Activated CD4-positive, alpha-beta T cell treated with anti-CD3 and anti-CD28 coated beads for 24 hours (primary cell): ENCODE data around the gene SLC2A13.
"Not testable (repeated sequence)": the region's sequence is repeated elsewhere in the genome, so short reads cannot be mapped to it uniquely, and the experiment has no call there.

Experiments used
- DNase-seq, 2 donors: peaks; one replicate each; pipeline ENCODE4 v3.0.0-alpha.2; 2020; ENCODE audit warnings: low read depth in 2 of 2

Gene SLC2A13

DNA sequence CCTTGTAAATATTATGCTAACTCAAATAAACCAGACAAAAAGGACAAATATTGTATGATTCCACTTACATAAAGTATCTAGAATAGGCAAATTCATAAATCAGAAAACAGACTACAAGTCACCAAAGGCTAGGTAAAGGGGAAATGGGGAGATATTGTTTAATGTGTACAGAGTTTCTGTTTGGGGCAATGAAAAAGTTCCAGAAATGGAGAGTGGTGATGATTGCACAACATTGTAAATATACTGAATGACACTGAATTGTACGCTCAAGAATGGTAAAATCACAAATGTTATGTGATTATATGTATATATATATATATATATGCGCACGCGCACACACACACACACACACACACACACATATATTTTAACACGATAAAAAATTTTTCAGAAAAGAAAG lies 182.5 kb downstream of the SLC2A13 start:
- no peak for DNase-seq

DNA sequence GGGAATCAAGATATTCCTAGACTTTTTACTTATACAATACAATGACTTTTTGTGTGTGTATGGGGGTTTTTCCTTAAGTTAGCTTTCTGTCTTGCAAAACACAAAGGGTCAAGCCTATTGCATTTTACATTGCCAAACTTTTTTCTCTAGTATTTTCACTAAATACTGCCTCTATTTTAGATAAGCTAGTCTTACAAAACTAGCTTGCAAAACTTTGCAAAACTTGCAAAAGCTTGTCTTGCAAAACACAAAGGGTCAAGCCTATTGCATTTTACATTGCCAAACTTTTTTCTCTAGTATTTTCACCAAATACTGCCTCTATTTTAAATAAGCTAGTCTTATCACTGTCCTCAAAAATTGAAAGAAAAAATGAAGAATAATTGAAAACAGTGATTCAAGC lies 183.3 kb downstream of the SLC2A13 start:
- not testable (repeated sequence) for DNase-seq

DNA sequence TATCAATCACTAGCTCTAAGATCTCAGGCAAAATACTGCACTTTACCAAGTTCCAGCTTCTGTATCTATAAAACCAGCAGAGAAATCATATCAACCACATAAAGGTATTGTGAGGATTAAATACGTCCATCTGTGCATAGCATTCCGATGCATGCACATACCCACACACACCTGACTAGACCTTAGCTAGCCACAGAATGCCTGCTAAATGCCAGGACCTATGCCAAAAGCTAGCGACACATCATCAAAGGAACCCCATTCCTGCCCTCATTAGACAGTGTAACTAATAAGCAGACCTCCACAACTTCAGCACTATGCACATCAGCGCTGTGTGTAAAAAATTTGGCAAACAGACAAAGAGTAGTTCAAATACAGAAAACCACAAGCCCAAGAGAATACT lies 185.2 kb downstream of the SLC2A13 start:
- no peak for DNase-seq

DNA sequence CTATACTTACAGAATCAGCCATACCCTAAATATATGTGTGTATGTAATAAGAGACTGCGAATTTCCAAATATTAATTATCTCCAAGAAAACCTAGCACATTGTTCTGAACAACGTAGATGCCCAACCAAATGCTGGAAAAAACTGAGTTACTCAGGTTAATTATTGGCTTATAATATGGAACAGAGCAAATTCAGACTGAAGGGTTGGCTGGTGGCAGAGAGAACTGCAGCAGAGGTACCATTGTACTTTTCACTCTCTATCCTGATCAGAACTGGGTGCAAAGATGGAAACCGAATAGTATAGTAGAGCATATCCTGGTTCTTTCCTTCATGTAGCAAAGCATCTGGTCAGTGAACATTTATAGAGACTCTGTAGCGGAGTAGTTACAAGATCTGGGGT lies 185.7 kb downstream of the SLC2A13 start:
- DNase-seq = no peak

DNA sequence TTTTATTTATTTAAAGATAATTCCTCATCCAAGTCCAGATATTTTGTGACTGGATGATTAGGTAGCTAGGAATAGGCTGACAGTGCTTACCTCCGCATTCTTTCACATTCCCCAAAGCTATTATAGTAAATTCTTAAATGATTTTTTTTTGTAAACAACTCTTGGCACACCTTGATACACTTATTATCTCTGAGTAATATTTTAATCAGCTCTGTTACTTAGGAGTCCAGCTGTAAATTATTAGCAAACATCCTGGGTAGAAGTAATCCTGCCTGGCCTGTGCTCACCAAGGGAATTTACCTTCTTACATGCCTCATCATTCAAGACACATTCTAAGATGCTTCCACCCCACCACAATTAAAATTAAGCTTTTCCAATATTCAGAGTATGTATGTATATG lies 186.1 kb downstream of the SLC2A13 start:
- DNase-seq = no peak

DNA sequence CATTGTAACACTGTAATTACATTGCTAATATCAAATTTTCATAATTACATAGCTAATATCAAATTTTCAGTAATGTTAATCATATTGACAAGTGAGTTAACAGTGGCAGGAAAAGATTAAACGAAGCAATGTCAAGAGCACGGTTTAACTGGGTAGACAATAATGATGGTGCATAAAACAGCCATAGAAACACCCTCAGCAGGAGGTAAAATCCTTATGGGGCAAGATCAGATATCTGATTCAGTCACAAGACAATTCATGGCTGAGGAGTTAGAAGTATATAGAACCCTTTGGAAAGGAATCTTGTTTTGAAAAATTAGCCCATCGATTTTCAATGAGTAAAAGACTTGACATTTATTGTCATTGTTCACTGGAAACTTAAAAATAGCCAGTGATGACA lies 190.6 kb downstream of the SLC2A13 start:
- no peak for DNase-seq

DNA sequence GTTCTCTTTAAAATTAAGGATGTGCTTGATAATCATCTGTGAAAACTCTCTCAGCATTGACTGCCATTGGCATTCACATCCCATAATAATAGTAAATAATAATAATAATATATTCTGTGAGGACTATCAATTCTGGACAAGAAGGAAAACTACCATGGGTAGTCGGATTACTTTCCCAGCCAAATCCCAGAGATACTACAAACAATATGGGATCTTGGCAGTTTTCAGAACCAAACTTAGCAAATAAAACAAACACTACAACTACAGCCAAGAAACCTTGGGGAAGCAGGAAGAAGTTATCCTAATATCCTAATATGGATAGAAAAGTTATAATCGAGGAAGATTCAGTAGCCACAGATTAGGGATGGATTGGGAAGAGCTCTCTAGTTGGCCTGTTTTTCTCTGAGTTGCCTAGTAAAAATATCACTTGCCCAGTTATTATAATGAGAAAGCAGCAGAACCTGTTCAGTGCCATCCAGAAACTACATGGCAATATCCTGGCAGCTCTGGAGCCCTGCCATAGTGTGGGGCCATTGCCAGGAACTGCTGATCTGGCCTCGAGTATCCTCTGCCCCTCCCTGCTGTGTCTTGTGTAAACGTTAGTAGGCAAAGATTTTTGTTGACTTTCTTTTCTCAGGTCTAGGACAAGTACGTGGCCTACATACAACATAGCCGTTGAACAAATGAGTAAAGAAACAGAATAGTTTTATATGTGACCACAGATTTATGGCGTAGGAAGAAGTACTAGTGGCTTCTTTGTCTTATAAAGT lies 193.5 kb downstream of the SLC2A13 start:
- no peak for DNase-seq

DNA sequence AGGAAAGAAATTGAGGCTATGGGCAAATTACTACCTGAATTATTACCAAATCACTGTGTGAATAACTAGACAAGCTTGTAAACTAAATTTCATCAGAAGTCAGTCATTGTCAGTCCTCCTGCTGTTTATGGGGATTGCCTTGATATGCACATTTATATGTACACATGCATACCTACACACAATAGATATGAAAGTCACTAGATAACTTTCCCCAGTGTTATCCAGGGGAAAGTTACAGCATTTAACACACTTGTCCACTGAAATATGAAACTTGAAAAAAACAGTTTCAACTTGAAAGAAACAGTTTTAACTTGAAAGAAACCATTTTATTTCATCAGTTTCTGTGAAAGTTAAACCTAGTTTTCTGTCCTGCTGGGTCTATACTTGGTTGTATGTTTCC lies 199.6 kb downstream of the SLC2A13 start:
- no peak for DNase-seq

DNA sequence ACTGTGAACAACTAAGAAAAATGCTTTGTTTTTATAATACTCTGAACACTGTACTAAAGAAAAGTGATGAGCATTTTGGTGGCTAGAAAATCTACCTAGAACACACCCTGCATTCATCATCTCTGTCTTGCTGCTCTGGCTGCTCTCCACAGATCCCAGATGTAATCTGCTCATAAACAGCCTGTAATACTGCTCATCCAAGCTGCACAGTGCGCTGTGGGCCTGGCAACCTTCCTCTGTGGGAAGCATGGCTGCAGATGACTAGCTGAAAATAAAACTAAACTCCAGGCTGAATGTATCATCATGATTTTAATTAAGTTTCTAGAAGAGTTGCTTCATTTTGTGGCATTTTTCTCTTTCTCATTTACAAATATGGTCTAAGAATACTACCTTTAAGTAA lies 200.7 kb downstream of the SLC2A13 start:
- no peak for DNase-seq

DNA sequence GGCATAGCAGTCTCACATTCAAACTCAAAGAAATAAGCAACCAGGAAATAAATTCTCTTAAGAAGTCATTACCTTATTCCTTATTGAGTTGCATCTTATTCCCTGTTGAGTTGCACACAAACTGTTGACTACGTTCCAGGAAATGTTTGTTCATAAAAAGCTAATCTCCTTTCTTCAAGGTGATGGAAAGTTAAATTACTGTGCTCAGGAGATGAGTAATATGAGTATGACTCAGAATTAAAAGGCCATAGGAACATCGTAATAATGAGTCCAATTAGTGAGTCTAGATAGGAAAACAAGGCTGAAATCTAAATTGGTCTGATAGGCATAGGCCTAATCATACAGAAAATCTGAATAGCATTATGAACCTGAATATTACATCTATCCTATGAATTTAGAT lies 203.1 kb downstream of the SLC2A13 start:
- DNase-seq = no peak

DNA sequence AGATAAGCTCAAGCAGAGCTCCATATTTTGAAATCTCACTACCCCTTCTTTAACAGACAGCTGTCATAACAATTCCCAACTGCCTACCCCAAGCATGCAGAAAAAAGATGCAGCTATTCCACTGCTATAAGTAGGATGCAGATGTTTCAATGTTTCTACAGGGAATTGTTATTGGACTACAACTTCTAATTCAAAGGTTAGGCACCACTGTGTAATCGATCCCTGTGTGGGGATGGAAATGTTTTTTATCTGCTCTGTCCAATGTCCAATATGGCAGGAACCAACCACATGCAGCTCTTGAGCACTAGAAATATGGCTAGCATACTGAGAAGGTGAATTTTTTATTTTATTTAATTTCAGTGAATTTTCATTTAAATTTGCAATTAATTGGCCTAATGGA lies 208.6 kb downstream of the SLC2A13 start:
- no peak for DNase-seq

DNA sequence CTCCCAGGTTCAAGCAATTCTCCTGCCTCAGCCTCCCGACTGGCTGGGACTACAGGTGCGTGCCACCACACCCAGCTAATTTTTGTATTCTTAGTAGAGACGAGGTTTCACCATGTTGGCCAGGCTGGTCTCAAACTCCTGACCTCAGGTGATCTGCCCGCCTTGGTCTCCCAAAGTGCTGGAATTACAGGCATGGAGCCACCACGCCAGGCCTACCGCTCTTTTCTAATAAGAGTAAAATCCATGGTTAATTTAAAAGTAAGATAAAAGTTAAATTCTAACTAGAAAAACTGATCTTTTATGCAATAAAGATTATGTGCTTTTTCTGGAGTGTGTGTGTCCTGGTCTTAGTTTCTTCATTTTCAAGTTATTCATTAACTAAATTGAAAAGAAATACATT lies 212.5 kb downstream of the SLC2A13 start:
- DNase-seq = not testable (repeated sequence)

DNA sequence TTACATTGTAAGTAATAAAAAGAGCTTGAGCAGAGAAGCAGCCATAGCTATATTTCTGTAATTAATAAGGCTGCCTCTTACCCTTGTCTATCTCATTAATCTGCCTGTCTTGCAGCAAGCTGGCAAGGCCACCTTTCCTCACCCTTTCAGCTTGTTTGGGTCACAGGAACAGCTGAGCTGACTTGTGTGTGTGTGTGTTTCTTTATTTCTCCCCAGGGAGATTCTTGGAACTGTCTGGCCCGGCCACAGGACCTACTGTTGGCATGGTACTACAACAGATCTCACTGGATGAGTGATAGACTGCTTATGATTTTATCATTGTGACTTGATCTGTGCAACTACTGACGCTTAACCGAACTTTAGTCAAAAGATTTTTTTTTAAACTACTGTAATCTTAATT lies 213.7 kb downstream of the SLC2A13 start:
- DNase-seq = no peak

DNA sequence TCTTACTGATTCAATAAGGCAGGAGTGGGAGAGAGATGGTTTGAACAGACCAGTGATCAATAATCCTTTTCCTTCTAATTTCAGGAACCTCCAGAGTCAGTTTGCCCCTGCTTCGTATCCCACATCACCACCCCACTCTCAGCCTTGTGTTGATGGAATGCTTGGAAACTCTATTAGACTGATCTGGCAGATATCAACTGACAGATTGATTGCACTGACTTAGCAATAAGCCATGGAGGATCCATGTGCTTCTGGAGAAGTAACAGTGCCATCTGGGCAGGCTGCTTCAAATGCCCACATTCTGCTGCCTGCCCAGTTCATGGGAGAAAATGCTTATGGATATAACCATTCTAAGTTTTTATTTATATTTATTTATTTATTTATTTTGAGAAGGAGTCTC lies 218.0 kb downstream of the SLC2A13 start:
- no peak for DNase-seq

DNA sequence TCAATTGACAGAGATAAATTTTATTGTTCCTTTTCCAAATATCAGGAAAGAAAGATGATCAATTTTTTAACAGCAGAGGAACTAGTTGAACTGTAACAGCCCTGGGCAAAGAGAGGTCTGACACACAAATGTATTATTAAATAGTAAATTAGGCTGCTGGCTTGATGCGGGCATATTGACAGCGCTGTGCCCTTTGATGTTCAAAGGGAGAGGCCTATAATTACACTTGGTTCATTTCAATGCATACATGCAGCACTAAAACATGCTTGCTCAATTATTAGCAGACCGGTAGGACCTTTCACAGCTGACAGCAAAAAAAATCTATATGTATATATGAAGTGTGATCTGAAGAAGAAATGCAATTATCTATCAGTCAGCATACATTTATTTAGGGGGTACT lies 219.8 kb downstream of the SLC2A13 start:
- no peak for DNase-seq

DNA sequence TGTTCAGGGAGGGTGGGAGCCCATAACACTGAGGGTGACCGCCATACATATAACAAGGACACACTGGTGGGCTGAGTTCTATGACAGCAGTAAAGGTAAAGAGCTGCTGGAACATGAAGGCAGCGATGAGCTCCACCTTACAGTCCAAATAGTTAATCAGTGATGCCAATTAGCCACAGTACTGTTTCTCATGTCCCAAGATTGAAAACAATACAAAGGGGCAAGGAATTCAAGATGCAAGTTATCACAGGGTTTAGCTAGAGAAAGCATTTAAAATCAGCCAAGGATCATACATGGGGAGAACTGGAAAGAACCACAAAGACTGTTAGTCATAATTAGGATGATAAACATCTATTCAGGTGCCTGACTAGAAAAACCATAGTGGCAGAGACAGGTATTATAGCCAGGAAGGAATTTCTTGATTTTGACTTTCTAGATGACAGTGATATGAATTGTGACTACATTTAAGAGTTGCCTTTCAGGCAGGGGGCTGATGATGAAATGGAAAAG lies 221.2 kb downstream of the SLC2A13 start:
- DNase-seq = no peak

DNA sequence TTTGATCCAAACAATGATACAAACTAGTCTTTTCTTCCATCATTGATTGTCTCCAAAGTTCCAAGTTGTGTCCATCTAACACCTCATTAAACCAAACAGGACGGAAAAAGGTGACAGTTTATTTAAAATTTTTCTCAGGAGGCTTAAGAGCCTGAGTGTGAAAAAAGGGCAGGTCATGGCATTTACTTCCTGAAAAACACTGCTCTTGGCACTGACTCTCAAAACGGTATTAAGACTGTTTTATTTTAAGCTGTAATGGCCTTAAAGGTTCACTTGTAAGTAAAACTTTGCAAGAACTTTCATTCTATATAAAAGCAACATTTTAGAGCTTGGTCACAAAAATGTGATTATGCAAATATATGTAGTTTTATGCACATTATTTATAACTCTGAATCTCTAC lies 222.5 kb downstream of the SLC2A13 start:
- DNase-seq = no peak

DNA sequence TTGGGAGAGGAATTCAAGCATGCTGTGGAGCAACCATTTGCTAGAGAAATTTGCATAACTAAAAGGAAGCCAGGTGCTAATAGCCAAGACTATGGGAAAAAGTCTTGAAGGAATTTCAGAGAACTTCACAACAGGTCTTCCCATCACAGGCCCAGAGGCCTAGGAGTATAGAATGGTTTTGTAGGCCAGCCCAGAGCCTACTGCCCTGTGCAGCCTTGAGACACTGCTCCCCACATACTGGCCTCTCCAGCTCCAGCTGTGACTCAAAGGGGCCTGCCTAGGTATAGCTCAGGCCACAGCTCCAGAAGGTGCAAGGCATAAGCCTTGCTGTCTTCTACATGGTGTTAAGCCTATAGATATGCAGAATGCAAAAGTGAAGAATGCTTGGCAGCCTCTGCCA lies 227.1 kb downstream of the SLC2A13 start:
- no peak for DNase-seq

DNA sequence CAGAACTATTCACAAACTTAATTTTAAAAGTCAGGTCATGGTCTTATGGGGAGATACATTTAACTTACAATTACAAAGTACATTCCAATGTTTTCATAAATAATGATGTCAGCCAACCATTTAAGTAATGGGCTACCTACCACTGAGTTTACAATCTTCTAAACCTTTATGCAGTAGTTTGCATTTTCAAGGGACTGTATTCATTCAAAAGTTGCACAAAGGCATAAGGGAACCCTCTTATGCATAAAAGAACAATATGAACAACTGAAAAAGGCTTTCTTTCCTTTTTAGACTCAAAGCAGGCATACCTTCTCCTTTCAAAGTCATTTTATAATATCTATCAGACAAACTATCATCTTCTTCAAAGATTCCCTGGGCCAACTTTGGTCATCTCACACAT lies 230.2 kb downstream of the SLC2A13 start:
- no peak for DNase-seq

DNA sequence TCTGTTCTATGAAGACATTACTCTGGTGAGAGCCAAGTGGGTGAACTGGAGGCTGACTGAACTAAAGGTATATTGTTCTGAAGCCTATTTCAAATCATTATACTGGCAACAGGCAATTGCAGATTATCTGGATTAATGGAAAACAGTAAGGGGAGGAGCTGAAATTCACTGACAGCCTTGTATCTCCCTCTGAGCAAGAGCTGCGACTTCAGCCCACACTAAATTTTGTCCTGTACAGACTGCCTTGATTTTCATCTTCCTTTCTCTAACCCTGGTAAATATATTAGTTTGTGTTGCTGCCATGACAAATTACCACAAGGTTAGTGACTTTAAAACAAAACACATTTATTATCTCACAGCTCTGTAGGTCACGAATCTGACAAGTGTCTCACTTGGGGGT lies 231.1 kb downstream of the SLC2A13 start:
- no peak for DNase-seq

DNA sequence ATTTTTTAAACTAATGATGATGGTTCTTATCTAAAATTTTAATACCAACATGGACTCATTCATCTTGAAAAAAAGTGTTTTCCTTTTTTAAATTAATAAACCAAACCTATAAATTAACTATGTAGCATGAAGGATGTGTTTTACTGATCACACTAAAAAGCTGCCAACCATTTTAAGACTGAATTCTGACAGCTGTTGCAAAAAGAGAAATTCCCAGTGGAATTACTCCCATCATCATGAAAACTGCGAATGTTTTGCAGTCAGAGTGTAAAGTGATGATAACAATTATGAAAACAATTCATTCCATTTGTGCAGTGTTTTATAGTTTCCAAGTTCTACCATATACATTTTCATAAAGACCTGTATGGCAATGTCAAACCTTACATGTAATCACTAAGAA lies 232.8 kb downstream of the SLC2A13 start:
- no peak for DNase-seq

DNA sequence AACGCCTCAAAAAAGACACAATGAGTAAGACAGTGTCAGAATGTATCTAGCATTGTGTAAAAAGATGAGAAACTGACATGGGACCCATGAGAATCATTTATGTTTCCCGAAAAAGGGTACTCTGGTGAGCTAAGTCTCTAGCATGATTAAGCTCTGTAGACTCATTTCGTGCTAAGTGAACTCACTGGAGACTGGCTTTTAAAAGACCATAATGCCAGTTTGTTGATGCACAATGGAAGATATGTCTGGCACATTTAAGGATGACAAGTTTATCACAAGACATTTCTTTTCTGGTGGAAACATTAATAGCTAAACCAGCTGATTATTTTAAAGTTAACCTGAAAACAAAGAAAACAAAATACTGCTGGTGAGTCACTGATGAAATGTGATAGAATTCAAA lies 233.5 kb downstream of the SLC2A13 start:
- no peak for DNase-seq

DNA sequence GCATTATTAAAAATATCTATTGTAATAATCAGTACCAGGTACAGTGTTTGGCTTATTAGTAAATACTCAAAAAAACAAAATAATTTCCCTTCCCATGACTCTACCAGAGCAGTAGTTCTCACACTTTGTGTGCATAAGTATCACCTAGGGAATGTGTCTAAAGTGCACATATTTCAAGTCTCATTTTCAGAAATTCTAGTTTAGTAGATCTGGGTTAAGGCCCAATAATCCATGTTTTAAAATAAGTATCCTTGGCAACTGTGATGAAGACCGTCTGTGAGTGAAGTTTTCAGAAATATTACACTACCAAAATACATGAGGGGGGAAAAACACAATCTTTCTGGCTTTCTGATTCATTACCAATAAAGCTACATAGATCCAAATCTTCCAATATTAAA lies 237.6 kb downstream of the SLC2A13 start:
- DNase-seq = no peak
